Fibroblast of pulmonary artery (primary cell): Measurements from ENCODE around the gene SLIT1.

Experiments
- DNase-seq: peaks from one replicate; pipeline ENCODE4 v3.0.0-alpha.2; 2010; ENCODE audit warnings: low read depth
- H3K4me3 ChIP-seq: replicated peaks from 2 replicates; pipeline ENCODE4 v1.5.1; 2011; ENCODE audit warnings: low read depth, mild to moderate bottlenecking, control low read depth, low read length, moderate library complexity
- CTCF ChIP-seq: IDR thresholded peaks from 2 replicates; pipeline ENCODE4 v1.5.1; 2011; ENCODE audit warnings: mild to moderate bottlenecking, control low read depth, low read length, inconsistent platforms; ENCODE audit errors: missing control alignments

Gene SLIT1

GRCh38 chr10:97024168-97025073 lies 161.3 kb downstream of the SLIT1 start:
- peak; percentile 59 for DNase-seq
- peak overlapping the region; percentile 24 for H3K4me3 ChIP-seq

GRCh38 chr10:97023401-97024167 lies 162.2 kb downstream of the SLIT1 start:
- no peak for TF ChIP-seq CTCF
- peak; percentile 39 for DNase-seq
- H3K4me3 ChIP-seq, result no peak overlapping the region

More at GRCh38 chr10:97024168-97025073, 161.3 kb downstream of the SLIT1 start:
- TF ChIP-seq CTCF, result no peak

- no peak for DNase-seq
- H3K4me3 ChIP-seq, result no peak overlapping the region
- no peak for TF ChIP-seq CTCF
Observed at GRCh38 chr10:97022616-97023015, 163.1 kb downstream of the SLIT1 start.

DNA sequence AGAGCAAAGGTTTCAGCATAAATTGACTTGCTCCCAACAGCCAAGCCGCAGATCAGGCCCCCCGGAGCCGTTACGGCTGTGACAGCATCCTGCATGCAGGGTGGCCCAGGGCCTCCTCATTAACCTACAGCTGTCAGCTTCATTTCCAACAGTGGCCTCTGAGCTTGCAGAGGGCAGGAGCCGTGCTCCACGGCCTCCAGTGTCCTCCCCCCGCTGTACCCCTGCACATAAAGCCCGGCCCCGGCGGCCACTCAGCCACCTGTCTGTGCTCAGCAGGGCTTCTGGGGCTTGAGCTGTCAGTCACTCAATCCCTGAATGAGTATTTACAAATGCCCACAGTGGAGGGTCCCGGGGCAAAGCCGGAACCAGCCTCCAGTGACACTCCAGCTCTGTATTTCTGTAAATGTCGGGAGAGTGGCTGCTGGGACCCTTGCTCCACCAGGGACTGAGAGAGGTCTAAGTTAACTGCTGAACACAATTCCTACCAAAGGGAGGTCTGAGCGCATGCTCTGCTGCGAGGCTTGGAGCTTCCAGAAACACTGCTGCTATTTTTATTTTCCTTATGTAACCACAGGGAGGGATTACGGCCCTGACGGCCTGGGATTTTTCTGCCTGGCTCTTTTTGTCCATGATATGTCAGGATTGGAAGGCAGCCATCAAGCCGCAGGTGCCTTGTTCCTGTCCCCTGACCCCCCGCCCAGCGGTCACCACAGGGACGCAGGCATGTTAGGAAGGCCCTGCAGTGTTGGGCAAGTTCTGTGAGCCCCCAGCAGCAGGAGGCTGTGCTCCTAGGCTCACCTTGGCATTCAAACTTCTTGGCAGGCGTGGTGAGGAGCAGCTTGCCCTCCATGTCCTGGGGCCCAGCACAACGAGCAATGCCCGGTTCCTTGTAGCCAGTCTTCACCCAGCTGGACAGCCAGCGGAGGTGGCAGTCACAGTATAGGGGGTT lies 165.0 kb downstream of the SLIT1 start:
- H3K4me3 ChIP-seq, result no peak overlapping the region
- no peak for DNase-seq
- TF ChIP-seq CTCF, result no peak

DNA sequence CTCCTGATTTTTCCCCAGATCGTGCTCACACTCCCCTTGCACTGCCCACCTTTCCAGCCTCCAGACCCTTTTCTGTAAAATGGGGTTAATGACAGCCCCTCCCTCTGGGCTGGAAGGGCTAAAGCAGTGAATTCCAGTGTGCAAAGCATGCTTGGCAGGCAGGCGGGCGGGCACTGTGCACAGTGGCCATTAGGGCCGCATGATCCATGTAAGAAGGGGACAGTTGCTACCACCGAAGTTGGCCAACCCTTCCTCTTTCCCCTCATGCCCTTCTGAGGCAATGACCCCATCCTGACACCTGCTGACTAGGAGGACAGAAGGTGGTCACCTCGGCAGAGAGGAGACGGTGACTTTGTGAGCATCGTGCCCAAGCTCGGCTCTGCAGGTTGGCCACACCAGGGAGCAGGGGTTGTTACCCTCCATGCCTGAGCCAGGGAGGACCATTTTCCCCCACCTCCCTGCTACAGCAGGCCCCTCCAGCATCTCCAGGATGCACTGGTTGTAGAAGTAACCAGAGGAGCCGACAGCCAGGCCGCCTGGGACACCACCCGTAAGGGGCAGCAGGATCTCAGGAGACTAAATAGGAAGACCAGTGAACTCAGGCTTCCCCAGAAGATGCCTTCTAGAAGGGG lies 166.4 kb downstream of the SLIT1 start:
- DNase-seq, result no peak
- no peak overlapping the region for H3K4me3 ChIP-seq
- TF ChIP-seq CTCF, result no peak
